Neural cell (in vitro differentiated cells): ENCODE data around the gene ITM2A.

Experiments used
- CTCF ChIP-seq: fragments of 450-650 bp; IDR thresholded peaks from 2 replicates; pipeline ENCODE4 v1.5.1; 2014; ENCODE audit warnings: antibody characterized with exemption, mild to moderate bottlenecking, moderate library complexity; ENCODE audit not compliant: poor library complexity, severe bottlenecking
- EP300 ChIP-seq: fragments of 450-650 bp; conservative IDR thresholded peaks from 2 replicates; pipeline ENCODE4 v1.6.1; 2014; ENCODE audit warnings: antibody characterized with exemption, mild to moderate bottlenecking, moderate library complexity; ENCODE audit not compliant: poor library complexity, severe bottlenecking
- POLR2AphosphoS5 ChIP-seq: IDR thresholded peaks from 2 replicates; pipeline ENCODE4 v1.6.1; 2012

GRCh38 chrX:79366873-79367749 is at the start of gene ITM2A:
- no peak for TF ChIP-seq POLR2AphosphoS5
- no peak for TF ChIP-seq CTCF
- no peak for TF ChIP-seq EP300
